HG03097 (cell line): ENCODE data around the gene PRKD2.
A peak's percentile ranks its signal among the peaks of the same experiment; 100 is the strongest.

Experiments used
- ATAC-seq: cut with Tn5 transposase; IDR thresholded peaks from one replicate; pipeline ENCODE4 v1.9.1; 2021; ENCODE audit not compliant: unreplicated experiment, low FRiP score

PRKD2 gene

GRCh38 chr19:46670813-46671212 is 46.1 kb downstream of the PRKD2 start:
- no peak for ATAC-seq

- ATAC-seq, result no peak
Measured at GRCh38 chr19:46668662-46669061, 48.3 kb downstream of the PRKD2 start.

- ATAC-seq, result no peak
Measured at GRCh38 chr19:46665072-46665471, 51.8 kb downstream of the PRKD2 start.

GRCh38 chr19:46661735-46662592 is 55.0 kb downstream of the PRKD2 start:
- ATAC-seq, result no peak

GRCh38 chr19:46661020-46661731 is 55.7 kb downstream of the PRKD2 start, which contains the start of gene DACT3:
Gene DACT3, minus strand, starts transcription at chr19:46661182. Its CDS starts 118 bp downstream, at chr19:46661064.
- ATAC-seq, result peak; percentile 92

- no peak for ATAC-seq
Measured at GRCh38 chr19:46660551-46661019, 56.3 kb downstream of the PRKD2 start.

- ATAC-seq, result no peak
Measured at GRCh38 chr19:46660008-46660517, 56.9 kb downstream of the PRKD2 start.

- no peak for ATAC-seq
Measured at GRCh38 chr19:46659151-46660007, 57.5 kb downstream of the PRKD2 start.

- ATAC-seq, result no peak
Measured at GRCh38 chr19:46656541-46656940, 60.4 kb downstream of the PRKD2 start.

- no peak for ATAC-seq
Measured at GRCh38 chr19:46654621-46655152, 62.2 kb downstream of the PRKD2 start.

- ATAC-seq, result no peak
Measured at GRCh38 chr19:46650445-46650844, 66.5 kb downstream of the PRKD2 start.

GRCh38 chr19:46648961-46649960 is 67.7 kb downstream of the PRKD2 start:
- no peak for ATAC-seq

- no peak for ATAC-seq
Measured at GRCh38 chr19:46648060-46648960, 68.6 kb downstream of the PRKD2 start.

- no peak for ATAC-seq
Measured at GRCh38 chr19:46646402-46646801, 70.5 kb downstream of the PRKD2 start.

GRCh38 chr19:46644720-46645119 is 72.2 kb downstream of the PRKD2 start:
- no peak for ATAC-seq

GRCh38 chr19:46640656-46641055 is 76.3 kb downstream of the PRKD2 start:
- no peak for ATAC-seq

- ATAC-seq, result no peak
Measured at GRCh38 chr19:46639358-46640182, 77.3 kb downstream of the PRKD2 start.
